ENCODE data around the gene APAF1.
"Not testable (repeated sequence)": the region's sequence is repeated elsewhere in the genome, so short reads cannot be mapped to it uniquely, and the experiment has no call there.

Gene APAF1

GRCh38 chr12:98644712-98645571, at the start of gene APAF1, which contains the start of gene IKBIP:
TSS of gene APAF1 (plus strand) at chr12:98645290. CDS start at chr12:98648360, 3,070 bp downstream.
TSS of gene IKBIP (minus strand) at chr12:98644788. CDS start at chr12:98644701, 87 bp downstream.
- Histone ChIP-seq H3K4me1 (ENCODE audit: control insufficient read depth in 5 of 5, insufficient read depth in 5 of 5, low read length in 5 of 5) (peaks cover 2 to 34% (median 24%) of the 10 kb centered on the region in 5 donors), H3K27ac (ENCODE audit: low read depth, low read length) (peak within 1 kb of the TSS; percentile 86), H3K36me3 (ENCODE audit: control insufficient read depth in 5 of 5, insufficient read depth in 5 of 5, low read length in 5 of 5) (peaks cover 9 to 15% (median 10%) of the 10 kb centered on the region in 5 donors), H3K9ac (ENCODE audit: low read length in 5 of 5) (peak within 1 kb of the TSS; percentile 81 to 91 (median 88)), H3K9me3 (ENCODE audit: control insufficient read depth in 5 of 5, low read length in 5 of 5) (no peaks in the 10 kb centered on the region), H3K27me3 (ENCODE audit: control insufficient read depth in 5 of 5, insufficient read depth in 4 of 5, low read length in 5 of 5) (peaks cover 0 to 4% (median 0%) of the 10 kb centered on the region in 5 donors), H3K4me3 (ENCODE audit: low read depth in 1 of 5, low read length in 5 of 5) (peak within 1 kb of the TSS; percentile 81 to 98 (median 95))

- peaks cover 31 to 57% (median 55%) of the 10 kb centered on the region in 5 donors for H3K36me3 ChIP-seq (ENCODE audit: control insufficient read depth in 5 of 5, insufficient read depth in 5 of 5, low read length in 5 of 5)
- H3K27me3 ChIP-seq (ENCODE audit: control insufficient read depth in 5 of 5, insufficient read depth in 4 of 5, low read length in 5 of 5); H3K9ac ChIP-seq (ENCODE audit: low read length in 5 of 5); H3K4me3 ChIP-seq (ENCODE audit: low read depth in 1 of 5, low read length in 5 of 5); H3K27ac ChIP-seq (ENCODE audit: low read depth, low read length); H3K9me3 ChIP-seq (ENCODE audit: control insufficient read depth in 5 of 5, low read length in 5 of 5): not testable (repeated sequence)
- peaks cover 0 to 29% (median 25%) of the 10 kb centered on the region in 5 donors for H3K4me1 ChIP-seq (ENCODE audit: control insufficient read depth in 5 of 5, insufficient read depth in 5 of 5, low read length in 5 of 5)
Measured at GRCh38 chr12:98597313-98597712, 47.8 kb upstream of the APAF1 start.

GRCh38 chr12:98601924-98602323, 43.2 kb upstream of the APAF1 start:
- Histone ChIP-seq H3K27me3 (ENCODE audit: control insufficient read depth in 5 of 5, insufficient read depth in 4 of 5, low read length in 5 of 5) (no peaks in the 10 kb centered on the region), H3K4me1 (ENCODE audit: control insufficient read depth in 5 of 5, insufficient read depth in 5 of 5, low read length in 5 of 5) (peaks cover 0 to 3% (median 0%) of the 10 kb centered on the region in 5 donors), H3K36me3 (ENCODE audit: control insufficient read depth in 5 of 5, insufficient read depth in 5 of 5, low read length in 5 of 5) (peaks cover 44 to 77% (median 67%) of the 10 kb centered on the region in 5 donors), H3K9ac (ENCODE audit: low read length in 5 of 5) (no peak overlapping the region), H3K9me3 (ENCODE audit: control insufficient read depth in 5 of 5, low read length in 5 of 5) (no peaks in the 10 kb centered on the region), H3K4me3 (ENCODE audit: low read depth in 1 of 5, low read length in 5 of 5) (no peak overlapping the region), H3K27ac (ENCODE audit: low read depth, low read length) (no peak overlapping the region)

GRCh38 chr12:98606359-98606988, 38.6 kb upstream of the APAF1 start:
- Histone ChIP-seq H3K27ac (ENCODE audit: low read depth, low read length) (no peak overlapping the region), H3K36me3 (ENCODE audit: control insufficient read depth in 5 of 5, insufficient read depth in 5 of 5, low read length in 5 of 5) (peaks cover 19 to 34% (median 30%) of the 10 kb centered on the region in 5 donors), H3K4me3 (ENCODE audit: low read depth in 1 of 5, low read length in 5 of 5) (no peak overlapping the region), H3K4me1 (ENCODE audit: control insufficient read depth in 5 of 5, insufficient read depth in 5 of 5, low read length in 5 of 5) (no peaks in the 10 kb centered on the region), H3K9me3 (ENCODE audit: control insufficient read depth in 5 of 5, low read length in 5 of 5) (no peaks in the 10 kb centered on the region), H3K9ac (ENCODE audit: low read length in 5 of 5) (no peak overlapping the region), H3K27me3 (ENCODE audit: control insufficient read depth in 5 of 5, insufficient read depth in 4 of 5, low read length in 5 of 5) (no peaks in the 10 kb centered on the region)

GRCh38 chr12:98610596-98610995, 34.5 kb upstream of the APAF1 start:
- H3K27me3 ChIP-seq (ENCODE audit: control insufficient read depth in 5 of 5, insufficient read depth in 4 of 5, low read length in 5 of 5) = no peaks in the 10 kb centered on the region
- no peak overlapping the region for H3K27ac ChIP-seq (ENCODE audit: low read depth, low read length)
- H3K4me3 ChIP-seq (ENCODE audit: low read depth in 1 of 5, low read length in 5 of 5) = no peak overlapping the region
- H3K36me3 ChIP-seq (ENCODE audit: control insufficient read depth in 5 of 5, insufficient read depth in 5 of 5, low read length in 5 of 5) = no peaks in the 10 kb centered on the region
- H3K4me1 ChIP-seq (ENCODE audit: control insufficient read depth in 5 of 5, insufficient read depth in 5 of 5, low read length in 5 of 5) = peaks cover 0 to 8% (median 0%) of the 10 kb centered on the region in 5 donors
- no peaks in the 10 kb centered on the region for H3K9me3 ChIP-seq (ENCODE audit: control insufficient read depth in 5 of 5, low read length in 5 of 5)
- H3K9ac ChIP-seq (ENCODE audit: low read length in 5 of 5) = no peak overlapping the region

GRCh38 chr12:98612696-98613334, 32.3 kb upstream of the APAF1 start:
- Histone ChIP-seq H3K27ac (ENCODE audit: low read depth, low read length) (no peak overlapping the region), H3K9me3 (ENCODE audit: control insufficient read depth in 5 of 5, low read length in 5 of 5) (no peaks in the 10 kb centered on the region), H3K27me3 (ENCODE audit: control insufficient read depth in 5 of 5, insufficient read depth in 4 of 5, low read length in 5 of 5) (no peaks in the 10 kb centered on the region), H3K9ac (ENCODE audit: low read length in 5 of 5) (no peak overlapping the region), H3K4me3 (ENCODE audit: low read depth in 1 of 5, low read length in 5 of 5) (no peak overlapping the region), H3K4me1 (ENCODE audit: control insufficient read depth in 5 of 5, insufficient read depth in 5 of 5, low read length in 5 of 5) (peaks cover 0 to 8% (median 0%) of the 10 kb centered on the region in 5 donors), H3K36me3 (ENCODE audit: control insufficient read depth in 5 of 5, insufficient read depth in 5 of 5, low read length in 5 of 5) (no peaks in the 10 kb centered on the region)

GRCh38 chr12:98618952-98619351, 26.1 kb upstream of the APAF1 start:
- H3K27ac ChIP-seq (ENCODE audit: low read depth, low read length) = no peak overlapping the region
- no peaks in the 10 kb centered on the region for H3K36me3 ChIP-seq (ENCODE audit: control insufficient read depth in 5 of 5, insufficient read depth in 5 of 5, low read length in 5 of 5)
- no peak overlapping the region for H3K9ac ChIP-seq (ENCODE audit: low read length in 5 of 5)
- H3K27me3 ChIP-seq (ENCODE audit: control insufficient read depth in 5 of 5, insufficient read depth in 4 of 5, low read length in 5 of 5) = no peaks in the 10 kb centered on the region
- H3K4me1 ChIP-seq (ENCODE audit: control insufficient read depth in 5 of 5, insufficient read depth in 5 of 5, low read length in 5 of 5) = peaks cover 0 to 11% (median 8%) of the 10 kb centered on the region in 5 donors
- H3K4me3 ChIP-seq (ENCODE audit: low read depth in 1 of 5, low read length in 5 of 5) = no peak overlapping the region
- no peaks in the 10 kb centered on the region for H3K9me3 ChIP-seq (ENCODE audit: control insufficient read depth in 5 of 5, low read length in 5 of 5)

GRCh38 chr12:98635657-98636323, 9.3 kb upstream of the APAF1 start:
- H3K27ac ChIP-seq (ENCODE audit: low read depth, low read length) = no peak overlapping the region
- no peaks in the 10 kb centered on the region for H3K36me3 ChIP-seq (ENCODE audit: control insufficient read depth in 5 of 5, insufficient read depth in 5 of 5, low read length in 5 of 5)
- peaks cover 0 to 10% (median 0%) of the 10 kb centered on the region in 5 donors for H3K4me1 ChIP-seq (ENCODE audit: control insufficient read depth in 5 of 5, insufficient read depth in 5 of 5, low read length in 5 of 5)
- H3K9ac ChIP-seq (ENCODE audit: low read length in 5 of 5) = no peak overlapping the region
- no peak overlapping the region for H3K4me3 ChIP-seq (ENCODE audit: low read depth in 1 of 5, low read length in 5 of 5)
- H3K9me3 ChIP-seq (ENCODE audit: control insufficient read depth in 5 of 5, low read length in 5 of 5) = no peaks in the 10 kb centered on the region
- no peaks in the 10 kb centered on the region for H3K27me3 ChIP-seq (ENCODE audit: control insufficient read depth in 5 of 5, insufficient read depth in 4 of 5, low read length in 5 of 5)

- no peaks in the 10 kb centered on the region for H3K27me3 ChIP-seq (ENCODE audit: control insufficient read depth in 5 of 5, insufficient read depth in 4 of 5, low read length in 5 of 5)
- no peaks in the 10 kb centered on the region for H3K36me3 ChIP-seq (ENCODE audit: control insufficient read depth in 5 of 5, insufficient read depth in 5 of 5, low read length in 5 of 5)
- no peaks in the 10 kb centered on the region for H3K9me3 ChIP-seq (ENCODE audit: control insufficient read depth in 5 of 5, low read length in 5 of 5)
- H3K4me3 ChIP-seq (ENCODE audit: low read depth in 1 of 5, low read length in 5 of 5) = no peak overlapping the region
- H3K27ac ChIP-seq (ENCODE audit: low read depth, low read length) = no peak overlapping the region
- H3K4me1 ChIP-seq (ENCODE audit: control insufficient read depth in 5 of 5, insufficient read depth in 5 of 5, low read length in 5 of 5) = peaks cover 0 to 10% (median 0%) of the 10 kb centered on the region in 5 donors
- H3K9ac ChIP-seq (ENCODE audit: low read length in 5 of 5) = no peak overlapping the region
Measured at GRCh38 chr12:98637068-98637467, 8.0 kb upstream of the APAF1 start.
